GM12891 (cell line): ENCODE measurements around the gene RAET1E.
"Not testable (repeated sequence)": the region's sequence is repeated elsewhere in the genome, so short reads cannot be mapped to it uniquely, and the experiment has no call there.

Experiments used
- DNase-seq: peaks from one replicate; pipeline ENCODE4 v3.0.0; 2011; ENCODE audit warnings: low spot score; ENCODE audit not compliant: insufficient read length
- FAIRE-seq: peaks from 2 replicates; lab custom pipeline; 2011; peaks lifted over from hg19 to GRCh38; lab: Jason Lieb, UNC
- PAX5 ChIP-seq: IDR thresholded peaks from 2 replicates; pipeline ENCODE4 v1.6.1; 2011; ENCODE audit warnings: low read length, moderate library complexity, mild to moderate bottlenecking; ENCODE audit not compliant: insufficient read depth, severe bottlenecking
- POLR2A ChIP-seq: IDR thresholded peaks from 2 replicates; pipeline ENCODE4 v1.6.1; 2011; ENCODE audit warnings: low read depth, low read length, control low read depth
- POLR2AphosphoS5 ChIP-seq: IDR thresholded peaks from 2 replicates; pipeline ENCODE4 v1.6.1; 2011; ENCODE audit warnings: low read depth, low read length, control low read depth
- POU2F2 ChIP-seq: IDR thresholded peaks from 2 replicates; pipeline ENCODE4 v1.6.1; 2011; ENCODE audit warnings: low read depth, mild to moderate bottlenecking, control low read depth, low read length, moderate library complexity
- SPI1 ChIP-seq: IDR thresholded peaks from 2 replicates; pipeline ENCODE4 v1.6.1; 2011; ENCODE audit warnings: low read depth, low read length, control low read depth
- TAF1 ChIP-seq: IDR thresholded peaks from 2 replicates; pipeline ENCODE4 v1.6.1; 2011; ENCODE audit warnings: low read depth, low read length, control low read depth

RAET1E gene

DNA sequence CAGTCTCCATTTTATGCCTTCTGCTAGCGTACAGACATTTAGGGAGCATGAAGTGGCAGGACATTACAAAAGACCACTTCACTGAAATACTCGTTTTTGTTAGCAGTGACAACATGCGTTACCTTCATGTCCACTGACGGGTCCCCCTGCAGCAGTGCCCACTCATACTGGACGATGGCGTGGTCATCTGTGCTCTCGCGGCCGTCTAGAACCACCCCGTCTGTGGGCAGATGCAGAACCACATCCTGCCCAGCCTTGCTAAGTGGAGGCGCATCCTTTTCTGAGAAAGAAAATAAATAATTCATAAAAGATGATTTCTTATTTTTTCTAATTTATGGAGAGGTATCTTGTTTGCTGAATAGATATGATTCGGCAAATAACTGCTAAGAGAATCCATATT, 45.0 kb downstream of the RAET1E start:
- TF ChIP-seq SPI1 (no peak), POLR2AphosphoS5 (no peak), POLR2A (no peak), TAF1 (no peak), POU2F2 (no peak), PAX5 (no peak)
- DNase-seq = no peak
- FAIRE-seq = no peak

DNA sequence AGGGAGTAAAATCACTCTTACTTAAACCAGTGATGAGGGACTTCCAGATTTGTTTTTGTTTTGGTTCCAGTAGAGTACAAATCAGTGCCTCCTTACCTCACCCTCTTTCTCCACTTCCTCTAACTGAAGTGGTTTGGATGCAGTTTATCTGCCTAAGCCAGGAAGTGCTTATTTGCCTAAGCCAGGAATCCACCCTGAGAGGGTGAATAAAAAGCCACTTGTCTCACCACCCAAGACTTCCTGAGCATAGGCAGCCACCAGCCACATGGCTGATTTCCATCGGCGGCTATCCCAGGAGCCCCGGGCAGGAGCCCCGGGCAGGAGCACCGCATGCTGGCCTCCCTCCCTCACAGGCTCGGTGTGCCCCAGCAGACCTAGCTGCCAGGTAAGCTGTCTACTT, 45.7 kb downstream of the RAET1E start:
- no peak for DNase-seq
- FAIRE-seq = no peak
- TF ChIP-seq POLR2A (no peak), SPI1 (peak; percentile 81)

GRCh38 chr6:149851461-149852110, 46.3 kb downstream of the RAET1E start:
- FAIRE-seq (no peak), DNase-seq (no peak)
- TF ChIP-seq POLR2A (no peak), TAF1 (no peak), SPI1 (no peak)

GRCh38 chr6:149848343-149848742, 49.6 kb downstream of the RAET1E start:
- not testable (repeated sequence) for FAIRE-seq, DNase-seq
